Panc1 (cell line): ENCODE data around the gene NKAIN2. TPM values are rescaled to one million over a fixed set of nuclear protein-coding genes. Genes with fewer than 3 reads are reported as not detected.

Experiments
- ATAC-seq: fragments of 200-7000 bp; cut with Tn5 transposase; 2 replicates; pipeline ENCODE4 v1.9.1; 2020; ENCODE audit warnings: mild to moderate bottlenecking, moderate library complexity
- BruUV-seq: library from RNA; stranded (reverse); fragments of 400-500 nt; replicated peaks from 2 replicates; lab custom pipeline; 2021; lab: Mats Ljungman, UMichigan
- CTCF ChIA-PET: fragments of 300-600 bp; sonication (Branson Sonifier 250); formaldehyde crosslinking; loops from one replicate; lab custom pipeline; 2022; ENCODE audit warnings: antibody characterized with exemption; lab: Charles Lee
- POLR2A ChIA-PET: fragments of 300-600 bp; sonication (Branson Sonifier 250); formaldehyde crosslinking; loops from one replicate; lab custom pipeline; 2022; ENCODE audit warnings: antibody characterized with exemption; lab: Charles Lee
- DNase-seq: peaks from one replicate; pipeline ENCODE4 v3.0.0-alpha.2; 2010; ENCODE audit warnings: low read depth, low spot score
- H3K27ac ChIP-seq: 2 replicates; pipeline ENCODE4 v1.5.1; 2011; ENCODE audit warnings: mild to moderate bottlenecking, low read length, inconsistent platforms
- H3K27me3 ChIP-seq: fragments of 200-500 bp; sonication (Bioruptor generic); 2 replicates; pipeline ENCODE4 v1.6.0; 2014; ENCODE audit warnings: low read length, inconsistent platforms; ENCODE audit not compliant: control insufficient read depth, insufficient read depth
- H3K36me3 ChIP-seq: fragments of 200-500 bp; sonication (Bioruptor generic); 2 replicates; pipeline ENCODE4 v1.5.1; 2014; ENCODE audit warnings: inconsistent platforms, mild to moderate bottlenecking, low read length, moderate library complexity; ENCODE audit not compliant: control insufficient read depth, insufficient read depth
- H3K4me1 ChIP-seq: 2 replicates; pipeline ENCODE4 v1.5.1; 2011; ENCODE audit warnings: inconsistent platforms, mild to moderate bottlenecking, low read length, moderate library complexity; ENCODE audit not compliant: control insufficient read depth, insufficient read depth
- H3K4me3 ChIP-seq, 2 experiments: 2 replicates each; pipeline ENCODE4 v1.5.1; 2011 to 2012; ENCODE audit warnings: low read depth in 2 of 2, low read length in 2 of 2, mild to moderate bottlenecking in 2 of 2, inconsistent platforms in 1 of 2, moderate library complexity in 1 of 2
- H3K9me3 ChIP-seq: fragments of 200-500 bp; sonication (Bioruptor generic); 2 replicates; pipeline ENCODE4 v1.5.1; 2014; ENCODE audit warnings: low read depth, mild to moderate bottlenecking, inconsistent platforms, low read length, moderate library complexity; ENCODE audit not compliant: control insufficient read depth, insufficient read depth
- CTCF ChIP-seq: fragments of 450-650 bp; IDR thresholded peaks from 2 replicates; pipeline ENCODE4 v1.5.1; 2017; ENCODE audit warnings: mild to moderate bottlenecking
- POLR2AphosphoS5 ChIP-seq: IDR thresholded peaks from 2 replicates; pipeline ENCODE4 v1.6.1; 2012; ENCODE audit warnings: mild to moderate bottlenecking, low read depth, low read length, moderate library complexity
- REST ChIP-seq, 2 experiments: IDR thresholded peaks; 2 replicates each; pipeline ENCODE4 v1.6.1; 2011 to 2012; ENCODE audit warnings: low read depth in 2 of 2, control low read depth in 1 of 2, low read length in 1 of 2, mild to moderate bottlenecking in 1 of 2, moderate library complexity in 1 of 2; ENCODE audit not compliant: insufficient read depth in 1 of 2
- SIN3A ChIP-seq: IDR thresholded peaks from 2 replicates; pipeline ENCODE4 v1.6.1; 2012; ENCODE audit warnings: low read depth, mild to moderate bottlenecking, low read length, moderate library complexity, borderline replicate concordance; ENCODE audit not compliant: insufficient read depth
- TCF7L2 ChIP-seq: IDR thresholded peaks from 2 replicates; pipeline ENCODE4 v1.6.1; 2011; ENCODE audit warnings: mild to moderate bottlenecking, low read depth, low read length, inconsistent platforms
- in situ Hi-C: cut with HindIII; loops from 2 replicates; pipeline ENCODE4 v1.10.0; 2016; ENCODE audit warnings: low sequenced_read_pairs, low pct_unique_long_range_greater_than_20kb
- intact Hi-C: fragments of 100-400 bp; cut with micrococcal nuclease; formaldehyde crosslinking; loops from one replicate; pipeline ENCODE4 v1.10.0; 2022; ENCODE audit not compliant: unreplicated experiment
- total RNA-seq: library from RNA; stranded (reverse); gene quantifications from one replicate; pipeline ENCODE4 v1.2.1, GENCODE V29; 2021; ENCODE audit not compliant: unreplicated experiment

Gene NKAIN2
- total RNA-seq, 1 experiment from 2014 or later = 2.6 TPM

- DNase-seq (no peak), ATAC-seq (no peak)
- no peak overlapping the region; the same call in 1 of the 2 replicates for H3K27ac ChIP-seq
- no peak for TF ChIP-seq TCF7L2
- TF ChIP-seq CTCF = no peak
- no peak for TF ChIP-seq POLR2AphosphoS5
- no peak for TF ChIP-seq SIN3A
- no peak for TF ChIP-seq REST (IDR thresholded peaks at IDR 0.05; ENCODE audit: insufficient read depth in 1 of 2, low read depth in 2 of 2, low read length in 1 of 2)
- no peaks in the 10 kb centered on the region for H3K27me3 ChIP-seq
- intact Hi-C loops (no loop called here), in situ Hi-C loops (no loop called here)
- no peaks in the 10 kb centered on the region; the same call in 1 of the 2 replicates for H3K4me1 ChIP-seq
- ChIA-PET CTCF (no interaction called here), POLR2A (no interaction called here)
- H3K9me3 ChIP-seq = no peaks in the 10 kb centered on the region
- no peak overlapping the region for H3K4me3 ChIP-seq
- no peaks in the 10 kb centered on the region for H3K36me3 ChIP-seq
- BruUV-seq = no TSS peak
Measured at GRCh38 chr6:123844011-123844410, 40.3 kb downstream of the NKAIN2 start.

DNA sequence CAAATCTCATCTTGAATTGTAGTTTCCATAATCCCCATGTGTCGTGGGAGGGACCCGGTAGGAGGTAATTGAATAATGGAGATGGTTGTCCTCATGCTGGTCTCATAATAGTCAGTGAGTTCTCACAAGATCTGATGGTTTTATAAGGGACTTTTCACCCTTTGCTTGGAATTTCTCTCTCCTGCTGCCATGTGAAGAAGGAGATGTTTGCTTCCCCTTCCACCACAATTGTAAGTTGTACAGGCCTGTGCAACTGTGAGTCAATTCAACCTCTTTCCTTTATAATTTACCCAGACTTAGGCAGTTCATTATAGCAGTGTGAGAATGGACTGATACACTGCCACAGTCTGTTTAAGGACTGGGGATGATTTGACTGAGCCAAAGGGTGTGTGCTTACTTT, 44.7 kb downstream of the NKAIN2 start:
- no peaks in the 10 kb centered on the region for H3K36me3 ChIP-seq
- H3K27ac ChIP-seq = no peak overlapping the region
- ATAC-seq (no peak), DNase-seq (no peak)
- ChIA-PET POLR2A (interaction anchor here (0.6 kb wide), 1 partner anchor 398 kb away, joined by 3 read pairs; no protein-coding TSS in a partner anchor), CTCF (no interaction called here)
- no peak overlapping the region for H3K4me3 ChIP-seq
- no peaks in the 10 kb centered on the region for H3K27me3 ChIP-seq
- TF ChIP-seq TCF7L2 = no peak
- TF ChIP-seq POLR2AphosphoS5 = no peak
- TF ChIP-seq CTCF = no peak
- TF ChIP-seq SIN3A = no peak
- TF ChIP-seq REST (IDR thresholded peaks at IDR 0.05; ENCODE audit: insufficient read depth in 1 of 2, low read depth in 2 of 2, low read length in 1 of 2) = no peak
- in situ Hi-C loops = no loop called here
- H3K4me1 ChIP-seq = no peaks in the 10 kb centered on the region
- no peaks in the 10 kb centered on the region for H3K9me3 ChIP-seq
- intact Hi-C loops = no loop called here
- no TSS peak for BruUV-seq
